Stimulated activated CD8-positive, alpha-beta memory T cell treated with anti-CD3 and anti-CD28 coated beads, Interleukin-2, amount 100 ng/mL, for 48 hours (primary cell): ENCODE data around the gene BMX.
A peak's percentile ranks its signal among the peaks of the same experiment; 100 is the strongest.

Experiments used
- DNase-seq, 2 donors: peaks; one replicate each; pipeline ENCODE4 v3.0.0-alpha.2; 2020; ENCODE audit warnings: low read depth in 2 of 2

BMX gene

GRCh38 chrX:15507005-15507404, 6.4 kb downstream of the BMX start:
- no peak for DNase-seq

DNA sequence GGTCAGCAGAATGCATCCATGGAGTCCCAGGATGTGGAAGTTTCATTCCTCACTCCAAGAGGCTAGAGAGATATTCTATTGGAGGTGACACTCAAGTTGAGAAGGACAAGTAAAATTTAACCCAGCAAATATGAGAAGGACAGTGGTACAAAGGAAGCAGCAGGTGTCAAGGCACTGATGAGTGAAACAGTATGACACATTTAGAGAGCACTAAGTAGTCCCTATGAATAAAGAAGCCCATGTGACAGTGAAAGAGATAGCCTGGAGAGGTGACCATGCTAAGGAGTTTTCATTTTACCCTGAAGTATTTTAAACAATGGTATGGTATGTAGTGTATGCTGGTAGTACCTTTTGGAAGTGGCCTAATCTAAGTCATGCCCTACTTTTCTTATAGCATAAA, 9.2 kb downstream of the BMX start:
- DNase-seq, result no peak

- no peak for DNase-seq
Observed at GRCh38 chrX:15511563-15511962, 11.0 kb downstream of the BMX start.

GRCh38 chrX:15512401-15512965, 11.9 kb downstream of the BMX start:
- no peak for DNase-seq

- DNase-seq, result no peak
Observed at GRCh38 chrX:15514279-15514678, 13.7 kb downstream of the BMX start.

GRCh38 chrX:15515931-15516330, 15.3 kb downstream of the BMX start:
- no peak for DNase-seq

DNA sequence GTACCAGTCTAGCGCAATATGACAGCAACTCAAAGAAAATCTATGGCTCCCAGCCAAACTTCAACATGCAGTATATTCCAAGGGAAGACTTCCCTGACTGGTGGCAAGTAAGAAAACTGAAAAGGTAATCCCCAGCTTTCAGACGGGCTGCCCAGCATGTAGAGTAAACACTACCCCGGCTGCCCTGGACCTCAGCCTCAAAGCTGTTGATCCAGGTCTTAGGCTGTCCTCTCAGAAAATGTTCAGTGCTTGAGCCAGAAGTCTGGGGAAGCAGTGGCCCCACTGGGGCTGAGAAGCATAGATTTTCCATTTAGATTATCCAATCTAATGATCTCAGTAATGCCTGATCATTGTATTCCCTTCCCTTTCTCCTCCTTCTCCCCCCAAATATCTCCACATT, 21.9 kb downstream of the BMX start:
- no peak for DNase-seq

DNA sequence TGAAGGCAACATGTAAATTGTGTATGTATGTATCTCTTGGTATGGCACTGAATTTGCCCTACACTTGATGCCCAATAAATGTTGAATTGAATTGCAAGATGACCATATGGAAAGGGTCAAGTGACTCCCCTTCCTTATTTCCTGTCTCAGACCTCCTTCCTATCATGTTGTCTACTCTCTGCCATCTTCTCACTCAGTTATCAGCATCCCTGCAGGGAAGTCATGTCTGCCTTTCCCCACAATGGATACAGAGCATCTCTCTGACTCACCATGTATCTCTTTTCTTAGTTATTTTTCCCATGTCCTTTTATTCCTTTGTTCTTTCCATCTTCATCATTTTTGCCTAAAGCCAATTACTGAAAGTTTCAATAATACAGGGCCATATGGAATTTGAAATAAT, 22.5 kb downstream of the BMX start:
- no peak for DNase-seq

GRCh38 chrX:15524417-15524816, 23.8 kb downstream of the BMX start:
- no peak for DNase-seq

DNA sequence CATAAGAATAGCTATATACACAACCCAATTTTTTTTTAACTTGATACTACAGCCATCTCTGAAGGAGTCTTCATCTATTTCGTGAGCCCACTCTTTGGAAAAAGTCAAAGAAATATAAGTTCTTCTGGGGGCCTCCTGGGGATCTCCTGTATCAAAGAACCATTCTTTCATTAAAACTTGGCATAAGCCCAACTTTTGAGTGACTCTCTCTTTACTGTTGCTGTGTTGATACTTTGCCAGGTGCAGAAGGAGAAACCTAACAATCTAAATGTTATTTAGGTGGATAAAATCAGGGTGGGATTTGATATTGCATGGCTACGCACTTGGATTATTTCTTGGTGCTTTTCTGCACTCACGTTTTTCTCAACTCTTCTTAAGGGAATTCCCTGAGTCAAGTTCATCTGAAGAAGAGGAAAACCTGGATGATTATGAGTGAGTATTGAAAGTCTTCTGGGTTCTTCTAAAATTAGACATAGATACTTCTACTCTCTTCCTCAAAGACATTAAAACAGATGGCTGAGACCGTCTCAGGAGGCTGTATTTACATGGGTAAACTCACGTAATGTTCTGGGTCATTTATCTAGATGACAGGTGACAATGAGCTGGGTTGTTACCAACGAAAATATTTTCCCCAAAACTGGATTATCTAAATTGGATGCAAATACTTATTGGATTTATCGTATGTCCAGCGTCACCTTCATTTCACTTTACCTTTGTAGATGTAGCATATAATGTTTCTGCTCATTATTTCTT, 25.2 kb downstream of the BMX start:
- no peak for DNase-seq

- no peak for DNase-seq
Observed at GRCh38 chrX:15529165-15529564, 28.6 kb downstream of the BMX start.

GRCh38 chrX:15530318-15530717, 29.7 kb downstream of the BMX start:
- no peak for DNase-seq

DNA sequence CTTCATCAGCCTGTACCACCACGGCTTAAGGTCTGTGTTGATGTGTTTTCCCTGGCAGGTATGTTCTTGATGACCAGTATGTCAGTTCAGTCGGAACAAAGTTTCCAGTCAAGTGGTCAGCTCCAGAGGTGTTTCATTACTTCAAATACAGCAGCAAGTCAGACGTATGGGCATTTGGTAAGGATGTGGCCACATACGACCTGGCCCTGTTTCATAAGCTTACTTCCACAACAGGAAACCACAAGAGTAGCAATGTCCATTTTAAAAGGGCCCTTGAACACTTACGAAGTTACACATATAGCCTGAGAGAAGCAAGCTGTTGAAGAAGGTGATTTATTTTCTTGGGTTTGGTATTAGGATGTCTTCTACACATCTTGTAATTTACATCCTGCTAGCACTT, 46.1 kb downstream of the BMX start:
- DNase-seq, result no peak

GRCh38 chrX:15547356-15547755, 46.7 kb downstream of the BMX start:
- DNase-seq, result no peak

DNA sequence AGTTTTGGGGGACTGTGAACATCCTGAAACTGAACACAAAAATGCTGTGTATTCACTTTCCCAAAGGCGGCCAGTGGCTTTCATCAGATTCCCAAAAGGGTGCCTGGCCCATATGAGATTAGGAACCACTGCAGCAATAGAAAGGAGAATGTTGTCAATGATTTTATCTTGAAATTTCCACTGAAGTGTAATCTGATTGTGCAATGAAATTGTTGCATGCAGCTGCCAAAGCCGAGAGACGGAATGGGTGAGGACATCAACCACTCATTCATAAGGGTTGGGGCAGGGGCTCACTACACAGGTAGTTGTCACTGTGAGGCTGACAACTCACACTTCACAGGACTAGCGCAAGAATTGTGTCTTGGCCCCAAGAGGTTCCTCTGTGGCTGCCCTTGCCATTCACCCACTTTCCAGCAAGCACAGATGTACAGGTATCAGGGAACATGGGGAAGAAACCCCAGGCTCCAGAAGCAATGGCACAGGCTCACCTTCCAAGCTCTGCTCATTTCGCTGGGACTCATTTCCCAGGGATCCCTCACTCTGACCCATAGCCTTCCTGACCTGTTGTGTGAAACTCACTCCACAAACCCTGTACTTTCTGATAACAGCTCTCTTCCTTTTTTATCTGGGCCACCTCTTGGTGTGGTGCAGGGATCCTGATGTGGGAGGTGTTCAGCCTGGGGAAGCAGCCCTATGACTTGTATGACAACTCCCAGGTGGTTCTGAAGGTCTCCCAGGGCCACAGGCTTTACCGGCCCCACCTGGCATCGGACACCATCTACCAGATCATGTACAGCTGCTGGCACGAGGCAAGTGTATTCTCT, 48.8 kb downstream of the BMX start:
- DNase-seq, result no peak

- no peak for DNase-seq
Observed at GRCh38 chrX:15559227-15559626, 58.6 kb downstream of the BMX start.

- DNase-seq, result no peak
Observed at GRCh38 chrX:15560924-15561323, 60.3 kb downstream of the BMX start.

- no peak for DNase-seq
Observed at GRCh38 chrX:15563056-15563455, 62.4 kb downstream of the BMX start.

- peak in 1 of 2 donors; percentile 1 for DNase-seq
Observed at GRCh38 chrX:15564981-15565579, 64.5 kb downstream of the BMX start.

GRCh38 chrX:15566244-15566643, 65.6 kb downstream of the BMX start:
- no peak for DNase-seq

DNA sequence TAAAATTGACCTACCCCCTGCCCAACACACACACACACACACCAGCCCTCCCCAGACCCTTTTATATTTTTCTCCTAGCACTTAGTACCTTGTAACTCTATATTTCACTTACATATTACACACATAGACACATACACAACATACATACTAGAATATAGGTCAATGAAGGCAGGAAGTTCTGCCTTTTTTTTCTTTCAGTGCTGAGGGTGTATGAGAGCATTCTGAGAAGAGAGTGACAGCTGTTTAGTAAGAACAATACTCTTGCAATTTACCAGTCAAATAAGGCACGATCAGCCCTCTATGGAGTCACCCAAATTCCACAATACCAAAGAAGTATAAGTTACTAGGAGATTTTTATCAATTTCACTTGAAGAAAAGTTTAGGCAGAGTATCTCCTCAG, 66.7 kb downstream of the BMX start:
- no peak for DNase-seq

DNA sequence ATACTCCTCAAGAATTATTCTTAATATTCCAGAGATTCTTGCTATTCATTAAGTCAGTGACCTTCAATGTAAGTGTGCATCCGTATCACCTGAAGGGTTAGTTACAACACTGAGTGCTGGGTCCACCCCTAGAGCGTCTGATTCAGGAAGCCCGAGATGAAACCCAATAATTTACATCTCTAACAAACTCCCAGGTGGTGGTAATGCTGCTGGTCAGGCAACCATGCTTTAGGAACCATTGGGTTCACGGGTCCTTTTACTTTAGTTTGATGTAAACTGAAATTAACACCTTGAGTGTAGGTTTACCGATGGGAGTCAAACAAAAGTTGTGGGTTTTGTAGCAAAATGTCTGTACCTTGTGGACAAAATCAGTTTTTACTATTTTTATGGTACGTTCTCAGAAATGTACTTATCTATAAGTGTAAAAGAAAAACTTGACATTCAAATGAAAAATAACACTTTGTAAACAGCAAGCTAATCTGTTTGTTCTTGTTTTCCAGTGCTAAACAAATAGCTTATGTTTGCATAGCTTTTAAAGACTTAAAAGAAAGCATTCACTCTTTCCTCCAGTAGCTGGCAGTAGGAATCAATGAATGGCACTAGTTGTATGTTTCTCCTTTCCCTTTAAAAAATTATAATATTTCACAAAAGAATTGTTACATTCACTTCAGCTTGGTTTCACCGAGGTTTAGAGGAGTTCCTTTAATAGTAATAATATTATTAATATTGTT, 67.4 kb downstream of the BMX start:
- DNase-seq, result no peak
